Activated CD4-positive, alpha-beta T cell treated with anti-CD3 and anti-CD28 coated beads for 24 hours (primary cell): ENCODE results near the gene TCEAL1.

Source experiments
- DNase-seq, 2 donors: peaks; one replicate each; pipeline ENCODE4 v3.0.0-alpha.2; 2020; ENCODE audit warnings: low read depth in 2 of 2

The TCEAL1 gene

GRCh38 chrX:103678199-103678993, 49.6 kb downstream of the TCEAL1 start:
- DNase-seq, result no peak
